Adipose tissue (tissue), 3 donors: ENCODE measurements around the gene UBL4A. TPM values are rescaled to one million over a fixed set of nuclear protein-coding genes. Genes with fewer than 3 reads are reported as not detected.
A peak's percentile ranks its signal among the peaks of the same experiment; 100 is the strongest.
"Not testable (repeated sequence)": the region's sequence is repeated elsewhere in the genome, so short reads cannot be mapped to it uniquely, and the experiment has no call there.

ENCODE experiments used
- H3K27ac ChIP-seq: one replicate; pipeline ENCODE4 v1.5.1; 2013; ENCODE audit warnings: low read depth, low read length
- WGBS, 3 donors: extraction: QIAGEN DNeasy Blood & Tissue Kit; methylation state at CpG; one replicate each; pipeline ENCODE4 v1.1.7; 2013; 5-methylcytosine and 5-hydroxymethylcytosine counted together
- polyA plus RNA-seq, 3 donors: library from polyadenylated mRNA; stranded (reverse); fragments of 200-250 nt; gene quantifications; one replicate each; pipeline ENCODE4 v1.2.3, GENCODE V29; 2013
- donor health status: healthy with polysubstance abuse.
- donor health status: Bipolar disorder and iron deficiency.
- donor health status: healthy.

The UBL4A gene
- polyA plus RNA-seq, 3 donors: 20.6 to 35.4 (median 24.3) TPM

DNA sequence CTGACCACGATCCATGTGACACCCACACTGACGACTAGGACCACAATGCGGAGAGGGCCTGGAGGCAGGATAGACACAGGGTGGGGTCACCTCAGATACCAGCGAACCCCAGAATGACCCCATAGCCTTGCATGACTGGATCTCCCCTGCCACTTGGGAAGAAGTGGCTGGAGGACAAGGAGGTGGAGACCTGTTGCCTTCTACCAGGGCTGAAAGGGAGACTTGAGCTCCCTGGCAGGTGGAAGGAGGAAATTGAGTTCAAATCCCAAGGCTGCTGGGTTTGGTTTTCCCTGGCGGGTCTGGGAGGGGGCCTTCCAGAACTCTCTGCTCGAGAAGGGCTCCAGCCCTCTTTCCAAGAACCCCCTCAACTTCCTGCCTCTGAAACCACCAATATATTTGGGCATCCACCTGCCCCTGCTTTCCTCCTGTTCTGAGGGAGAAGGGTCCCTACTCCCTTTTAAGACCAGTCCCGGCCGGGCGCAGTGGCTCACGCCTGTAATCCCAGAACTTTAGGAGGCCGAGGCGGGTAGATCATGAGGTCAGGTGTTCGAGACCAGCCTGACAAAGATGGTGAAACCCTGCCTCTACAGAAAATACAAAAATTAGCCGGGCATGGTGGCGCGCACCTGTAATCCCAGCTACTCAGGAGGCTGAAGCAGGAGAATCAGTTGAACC, 26.6 kb upstream of the UBL4A start:
- H3K27ac ChIP-seq: no peak overlapping the region
- 87 to 95% (median 94%) methylated on average over 13 to 16 of the region's 16 CpGs for WGBS, 3 donors

DNA sequence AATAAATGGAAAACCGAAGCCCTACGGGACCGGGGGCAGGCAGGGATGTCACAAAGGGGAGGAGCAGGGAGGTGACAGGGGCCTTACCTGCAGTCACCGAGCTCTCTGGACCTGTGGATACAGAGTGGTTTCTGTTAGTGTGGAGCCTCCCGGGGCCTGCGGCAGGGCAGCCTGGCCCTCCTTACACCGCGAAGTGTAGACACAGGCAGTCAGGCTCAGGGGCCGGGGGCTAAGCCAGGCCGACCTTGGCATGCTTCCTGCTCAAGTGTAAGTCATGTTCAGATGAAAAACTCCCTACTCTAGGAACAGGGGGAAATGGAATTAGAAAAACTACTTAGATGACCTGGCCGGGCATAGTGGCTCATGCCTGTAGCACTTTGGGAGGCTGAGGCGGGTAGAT, 25.3 kb upstream of the UBL4A start:
- WGBS, 3 donors: 54 to 78% (median 67%) methylated on average over 12 of the region's 12 CpGs
- H3K27ac ChIP-seq: no peak overlapping the region

DNA sequence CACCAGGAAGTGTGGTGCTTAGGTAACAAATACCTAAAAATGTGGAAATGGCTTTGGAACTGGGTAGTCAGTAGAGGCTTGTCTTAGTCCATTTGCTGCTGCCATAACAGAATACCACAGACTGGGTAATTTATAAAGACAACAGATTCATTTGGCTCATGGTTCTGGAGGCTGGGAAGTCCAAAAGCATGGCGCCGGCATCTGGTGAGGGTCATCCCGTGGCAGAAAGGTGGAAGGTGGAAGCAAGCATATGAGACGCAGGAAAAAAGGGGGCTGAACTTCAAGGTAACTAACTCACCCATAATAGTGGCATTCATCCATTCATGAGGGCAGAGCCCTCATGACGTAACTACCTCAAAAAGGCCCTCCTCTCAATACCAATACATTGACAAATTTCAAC, 23.0 kb upstream of the UBL4A start:
- WGBS, 3 donors: 92 to 97% (median 95%) methylated on average over 2 to 5 of the region's 5 CpGs
- H3K27ac ChIP-seq: no peak overlapping the region

DNA sequence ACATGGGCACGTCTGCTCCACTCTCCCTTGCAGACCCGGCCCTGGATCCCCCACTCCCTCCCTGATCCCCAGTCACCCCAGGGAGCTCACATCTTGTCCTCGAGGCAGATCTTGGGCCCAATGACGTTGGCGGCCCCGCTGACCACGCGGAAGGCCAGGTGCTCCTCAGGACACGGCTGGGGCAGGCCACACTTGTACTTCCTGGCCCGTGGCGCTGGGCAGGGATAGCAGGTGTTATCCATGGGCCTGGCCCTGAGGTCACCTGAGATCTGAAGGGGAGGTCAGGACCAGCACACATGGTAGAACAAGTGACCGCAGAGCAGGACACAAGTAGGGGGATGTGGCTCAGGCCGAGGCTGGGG, 21.9 kb upstream of the UBL4A start:
- WGBS, 3 donors: 85 to 98% (median 91%) methylated on average over 4 to 13 of the region's 13 CpGs
- no peak overlapping the region for H3K27ac ChIP-seq

DNA sequence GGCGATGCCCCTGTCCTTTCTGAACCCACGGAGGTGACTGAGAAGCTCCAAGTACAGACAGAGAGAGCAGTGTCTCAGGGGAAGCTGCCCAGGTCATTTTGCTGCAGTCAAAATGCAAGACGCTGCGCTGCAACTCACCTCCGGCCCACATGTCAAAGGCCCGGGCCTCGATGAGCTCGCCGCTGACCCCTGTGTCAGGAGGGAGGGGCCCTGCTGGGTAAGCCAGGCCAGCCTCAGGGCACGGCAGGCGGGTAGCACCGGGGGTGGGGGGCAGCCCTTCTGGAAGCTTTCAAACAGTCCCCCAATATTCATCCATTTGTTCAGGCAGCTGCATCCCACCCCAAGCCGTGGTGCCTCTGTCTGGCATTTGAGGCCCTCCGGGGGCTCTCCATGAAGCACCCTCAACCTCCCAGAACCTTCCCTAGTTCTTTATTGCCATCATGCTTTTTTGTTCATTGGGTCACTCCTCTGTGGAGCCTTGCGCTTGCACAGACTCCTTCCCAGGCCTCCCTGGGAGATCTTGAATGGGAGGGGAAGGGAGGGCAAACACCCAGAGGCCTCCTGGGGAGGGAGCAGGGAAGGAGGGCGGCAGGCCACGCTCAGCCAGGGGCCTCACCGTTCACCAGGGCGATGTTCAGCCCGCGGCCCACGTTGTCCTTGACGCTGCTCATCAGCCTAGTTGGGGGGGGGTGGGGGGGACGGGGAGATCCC, 21.4 kb upstream of the UBL4A start:
- 84 to 89% (median 84%) methylated on average over 17 to 24 of the region's 24 CpGs for WGBS, 3 donors
- no peak overlapping the region for H3K27ac ChIP-seq

DNA sequence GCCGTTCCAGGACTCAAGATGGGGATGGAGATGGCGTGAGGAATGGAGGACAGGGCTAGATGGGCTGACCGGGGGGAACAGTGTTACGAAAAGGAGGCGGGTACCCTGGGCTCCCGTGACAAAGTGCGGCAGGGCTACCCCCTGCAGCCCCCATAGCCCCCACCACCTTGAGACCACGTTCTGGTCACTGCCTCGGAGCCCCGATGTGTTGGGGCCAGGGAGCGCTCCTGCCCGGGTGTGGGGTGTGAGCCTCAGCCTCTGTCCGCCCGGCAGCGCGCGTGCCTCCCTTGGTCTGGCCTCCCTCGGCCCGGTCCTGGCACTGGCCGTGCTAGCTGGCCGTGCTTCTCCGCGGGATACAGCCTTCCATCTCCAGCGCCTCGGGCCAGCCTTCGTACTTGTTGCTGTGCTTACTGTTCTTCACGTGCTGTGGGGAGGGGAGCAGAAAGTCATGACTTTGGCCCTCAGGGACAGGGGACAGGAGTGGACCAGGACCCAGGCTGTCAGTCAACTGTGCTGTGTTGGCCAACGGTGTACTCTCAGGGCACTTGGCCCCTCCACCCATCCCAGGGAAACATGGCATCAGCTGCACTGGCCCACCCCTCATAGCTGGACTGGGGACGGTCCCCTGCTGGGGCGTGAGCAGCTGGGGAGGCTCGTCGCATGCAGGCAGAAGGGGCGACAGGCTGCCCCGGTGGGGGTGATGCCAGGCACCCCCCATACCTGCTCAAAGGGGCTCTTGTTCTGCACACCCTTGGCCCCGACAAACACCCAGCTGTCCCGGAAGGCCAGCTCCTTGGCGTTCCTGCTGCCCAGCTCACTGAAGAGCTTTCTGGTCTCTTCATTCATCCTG, 20.3 kb upstream of the UBL4A start:
- no peak overlapping the region for H3K27ac ChIP-seq
- WGBS, 3 donors: 91 to 94% (median 91%) methylated on average over 13 to 37 of the region's 37 CpGs

DNA sequence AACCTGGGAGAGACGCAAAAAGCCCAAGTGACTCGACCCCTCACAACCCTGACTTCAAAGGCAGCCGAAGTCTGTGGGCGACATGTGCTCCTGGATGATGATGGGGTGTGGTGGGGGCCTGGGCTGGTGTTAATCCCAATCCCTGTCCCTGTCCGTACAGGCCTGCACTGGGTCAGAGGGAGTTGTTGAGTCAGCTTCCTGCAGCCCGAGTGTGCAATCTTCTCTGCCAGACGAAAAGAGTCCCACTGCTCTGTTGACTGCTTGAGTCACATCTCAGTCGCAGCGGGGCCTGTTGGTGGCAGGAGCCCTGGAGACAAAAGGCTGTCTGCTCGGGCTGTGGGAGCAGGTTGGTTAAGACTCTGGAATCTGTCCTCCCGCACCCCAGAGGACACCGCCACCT, 19.3 kb upstream of the UBL4A start:
- WGBS, 3 donors: 58 to 92% (median 74%) methylated on average over 8 to 12 of the region's 12 CpGs
- no peak overlapping the region for H3K27ac ChIP-seq

DNA sequence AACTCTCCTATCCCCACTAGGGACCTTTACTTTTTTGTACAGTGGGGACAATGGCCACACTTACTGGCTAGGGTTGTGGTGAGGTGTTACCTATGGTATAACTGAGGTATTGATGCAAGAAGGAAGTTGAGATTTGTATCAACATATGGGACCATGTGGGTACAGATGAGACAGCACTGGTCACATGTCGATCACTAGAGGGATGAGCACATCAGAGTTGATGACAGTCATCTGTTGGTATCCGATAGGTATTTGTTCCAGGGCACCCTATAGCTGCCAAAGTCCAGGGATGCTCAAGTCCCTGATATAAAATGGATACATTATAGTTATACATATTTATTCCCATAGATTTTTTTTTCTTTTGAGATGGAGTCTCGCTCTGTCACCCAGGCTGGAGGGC, 16.6 kb upstream of the UBL4A start:
- no peak overlapping the region for H3K27ac ChIP-seq
- 80 to 92% (median 87%) methylated on average over 3 of the region's 3 CpGs for WGBS, 3 donors

DNA sequence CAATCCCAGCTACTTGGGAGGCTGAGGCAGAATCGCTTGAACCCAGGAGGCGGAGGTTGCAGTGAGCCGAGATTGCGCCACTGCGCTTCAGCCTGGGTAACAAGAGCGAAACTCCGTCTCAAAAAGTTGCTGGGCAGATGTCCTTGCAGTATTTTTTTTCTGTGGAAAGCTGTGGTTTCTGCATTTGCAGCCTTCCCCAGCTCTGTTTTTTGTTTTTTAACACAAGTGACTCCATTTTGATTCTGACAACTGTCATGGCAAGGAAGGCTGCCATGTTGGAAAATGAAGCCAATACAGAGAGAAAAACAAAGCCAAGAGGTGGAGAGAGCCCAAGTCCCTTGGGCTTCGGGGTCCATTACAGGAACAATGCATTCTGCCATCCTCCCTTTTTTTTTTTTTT, 15.7 kb upstream of the UBL4A start:
- WGBS, 3 donors: 82 to 90% (median 85%) methylated on average over 8 of the region's 8 CpGs

DNA sequence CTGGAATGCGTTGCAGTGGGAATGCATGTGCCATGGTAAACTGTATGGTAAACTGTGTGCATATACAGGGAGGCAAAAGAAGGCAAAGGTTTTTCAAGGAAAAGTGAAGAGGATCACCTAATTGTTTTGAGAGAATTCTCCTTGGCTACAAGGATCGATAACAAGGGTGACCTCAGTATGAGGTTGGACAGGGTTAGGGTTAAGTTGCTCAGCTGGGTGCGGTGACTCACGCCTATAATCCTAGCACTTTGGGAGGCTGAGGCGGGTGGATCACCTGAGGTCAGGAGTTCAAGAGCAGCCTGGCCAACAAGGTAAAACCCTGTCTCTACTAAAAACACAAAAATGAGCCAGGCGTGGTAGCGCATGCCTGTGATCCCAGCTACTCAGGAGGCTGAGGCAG, 15.0 kb upstream of the UBL4A start:
- WGBS, 3 donors: 87 to 97% (median 88%) methylated on average over 7 of the region's 7 CpGs

More for the DNA sequence above, 15.7 kb upstream of the UBL4A start:
- no peak overlapping the region for H3K27ac ChIP-seq

DNA sequence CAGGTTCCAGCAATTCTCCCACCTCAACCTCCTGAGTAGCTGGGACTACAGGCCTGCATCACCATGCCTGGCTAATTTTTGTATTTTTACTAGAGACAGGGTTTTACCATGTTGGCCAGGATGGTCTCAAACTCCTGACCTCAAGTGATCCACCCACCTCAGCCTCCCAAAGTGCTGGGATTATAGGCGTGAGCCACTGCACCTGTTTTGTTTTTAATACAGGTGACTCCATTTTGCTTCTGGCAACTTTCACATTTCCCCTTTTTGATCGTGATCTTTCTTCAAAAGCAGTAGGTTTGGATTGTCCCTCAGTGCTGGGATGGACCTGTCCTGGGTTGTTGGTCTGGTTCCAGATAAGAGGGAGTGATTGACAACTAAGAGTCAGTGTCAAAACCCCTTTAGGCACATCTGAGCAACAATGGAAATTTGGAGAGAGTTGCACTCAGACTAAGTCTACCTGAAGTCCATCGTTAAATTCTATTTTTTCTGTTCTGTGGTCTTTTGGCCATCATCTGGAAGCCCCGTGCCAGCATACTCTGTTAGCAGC, 10.2 kb upstream of the UBL4A start:
- H3K27ac ChIP-seq: not testable (repeated sequence)
- WGBS, 3 donors: 59 to 81% (median 80%) methylated on average over 4 of the region's 4 CpGs

More for the DNA sequence above, 15.0 kb upstream of the UBL4A start:
- not testable (repeated sequence) for H3K27ac ChIP-seq

DNA sequence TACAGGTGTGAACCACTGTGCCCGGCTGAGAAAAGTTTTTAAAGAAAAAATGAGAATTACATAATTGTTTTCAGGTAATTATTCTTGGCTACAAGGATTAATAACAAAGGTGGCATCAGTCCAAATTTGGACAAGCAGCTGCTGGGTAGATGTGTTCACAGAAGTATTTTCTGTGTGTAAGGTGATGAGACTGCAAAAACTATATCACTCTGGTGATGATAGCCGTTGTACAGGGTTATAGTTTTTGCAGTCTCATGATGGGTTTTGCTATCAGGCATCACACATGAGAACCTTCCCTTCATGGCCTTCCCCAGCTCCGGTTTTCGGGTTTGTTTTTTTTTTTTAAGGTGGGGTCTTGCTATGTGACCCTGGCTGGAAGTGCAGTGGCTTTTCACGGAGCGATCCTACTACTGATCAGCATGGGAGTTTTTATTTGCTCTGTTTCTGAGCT, 9.1 kb upstream of the UBL4A start:
- WGBS, 3 donors: 68 to 91% (median 69%) methylated on average over 4 to 6 of the region's 6 CpGs
- no peak overlapping the region for H3K27ac ChIP-seq

DNA sequence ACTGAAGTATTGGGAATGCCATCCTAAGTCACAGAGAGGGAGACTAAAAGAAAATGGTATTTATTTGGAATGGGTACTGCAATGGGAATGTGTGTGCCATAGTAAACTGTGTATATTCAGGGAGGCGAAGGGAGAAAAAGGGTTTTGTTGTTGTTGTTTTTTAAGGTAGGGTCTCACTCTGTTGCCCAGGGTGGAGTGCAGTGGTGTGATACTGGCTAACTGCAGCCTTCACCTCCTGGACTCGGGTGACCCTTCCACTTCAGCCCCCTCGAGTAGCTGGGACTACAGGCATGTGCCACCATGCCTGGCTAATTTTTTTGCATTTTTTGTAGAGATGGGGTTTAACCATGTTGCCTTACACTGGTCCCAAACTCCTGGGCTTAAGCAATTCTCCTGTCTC, 8.3 kb upstream of the UBL4A start:
- WGBS, 3 donors: 66 to 92% (median 86%) methylated on average over 3 of the region's 3 CpGs
- H3K27ac ChIP-seq: no peak overlapping the region

DNA sequence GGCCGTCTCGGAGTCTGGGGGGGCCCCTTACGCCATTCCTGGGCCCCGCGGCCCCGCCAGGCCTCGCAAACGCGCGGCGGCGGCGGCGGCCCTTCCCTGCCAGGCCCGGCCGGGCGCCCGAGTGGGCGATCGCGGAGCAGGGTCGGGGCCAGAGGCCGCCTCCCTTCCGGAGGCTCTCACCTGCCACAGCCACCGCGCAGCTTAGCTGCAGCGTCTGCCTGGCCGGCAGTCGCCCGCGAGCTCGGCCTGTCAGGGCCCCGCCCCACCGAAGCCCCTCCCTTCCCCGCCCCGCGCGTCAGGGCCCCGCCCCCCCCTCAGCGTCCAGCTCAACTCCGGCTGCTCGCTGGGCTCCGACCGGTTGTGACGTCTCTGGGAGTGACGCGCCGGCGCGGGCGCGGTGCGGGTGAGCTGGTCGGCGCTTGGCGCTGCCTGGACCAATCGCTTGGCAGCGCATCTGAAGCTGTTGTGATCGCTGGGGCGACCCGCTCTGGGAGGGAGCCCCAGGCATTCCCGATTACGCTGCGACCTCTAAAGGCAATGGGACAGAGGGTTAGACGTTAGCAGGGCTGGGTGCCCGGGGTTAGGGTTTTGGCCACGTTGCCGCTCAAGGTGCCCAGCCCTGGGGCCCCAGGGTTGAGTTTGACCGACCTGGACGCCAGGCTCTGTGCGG, 4.1 kb upstream of the UBL4A start, which contains the start of gene SLC10A3:
Gene SLC10A3 (minus strand): TSS at position 216 of the 670 bp plus-strand sequence. CDS start 1,689 bp downstream, outside the sequence.
- WGBS, 3 donors: 0 to 29% (median 0%) methylated on average over 29 to 63 of the region's 71 CpGs
- peak within 1 kb of the TSS; percentile 66 for H3K27ac ChIP-seq

DNA sequence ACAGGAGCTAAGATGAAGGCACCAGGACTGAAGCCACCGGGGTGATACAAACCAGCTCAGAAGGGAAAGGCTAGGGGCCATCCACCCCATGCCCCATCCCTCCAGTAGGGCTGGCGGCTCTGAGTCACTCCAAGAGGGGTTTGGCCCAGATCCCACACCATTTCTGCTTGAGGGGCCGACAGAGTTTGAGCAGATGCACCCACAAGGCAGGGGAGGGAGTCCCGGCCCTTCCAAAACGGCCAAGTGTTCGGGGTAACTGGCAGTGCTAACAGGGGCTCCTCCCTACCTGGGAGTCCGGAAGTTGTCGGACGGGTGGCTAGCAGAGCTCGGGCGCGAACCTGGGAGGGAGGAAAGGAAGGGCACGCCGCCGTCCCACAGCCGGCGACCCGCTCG, 3.6 kb upstream of the UBL4A start:
- peak overlapping the region; percentile 66 for H3K27ac ChIP-seq
- WGBS, 3 donors: 0 to 42% (median 0%) methylated on average over 10 to 18 of the region's 19 CpGs

DNA sequence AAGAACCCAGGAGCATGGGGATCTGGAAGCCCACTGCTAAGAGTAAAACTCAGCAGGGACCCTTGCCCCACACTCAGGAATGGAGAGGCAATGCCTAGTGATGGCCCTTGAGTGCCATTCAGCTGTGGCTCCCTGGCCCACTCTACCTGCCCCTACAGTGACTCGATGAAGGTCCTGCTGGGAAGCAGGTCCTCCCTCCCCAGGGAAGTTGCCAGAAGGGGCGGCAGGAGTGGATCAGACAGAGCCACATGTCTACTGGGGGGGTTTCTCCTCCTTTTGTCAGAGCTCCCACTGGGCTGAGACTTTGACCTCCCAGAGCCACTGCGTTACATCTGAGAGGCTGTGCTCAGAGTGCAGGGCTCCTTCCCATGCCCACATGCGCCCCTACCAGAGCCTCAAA, 2.8 kb upstream of the UBL4A start:
- H3K27ac ChIP-seq: no peak overlapping the region
- 85 to 96% (median 94%) methylated on average over 3 to 4 of the region's 4 CpGs for WGBS, 3 donors

DNA sequence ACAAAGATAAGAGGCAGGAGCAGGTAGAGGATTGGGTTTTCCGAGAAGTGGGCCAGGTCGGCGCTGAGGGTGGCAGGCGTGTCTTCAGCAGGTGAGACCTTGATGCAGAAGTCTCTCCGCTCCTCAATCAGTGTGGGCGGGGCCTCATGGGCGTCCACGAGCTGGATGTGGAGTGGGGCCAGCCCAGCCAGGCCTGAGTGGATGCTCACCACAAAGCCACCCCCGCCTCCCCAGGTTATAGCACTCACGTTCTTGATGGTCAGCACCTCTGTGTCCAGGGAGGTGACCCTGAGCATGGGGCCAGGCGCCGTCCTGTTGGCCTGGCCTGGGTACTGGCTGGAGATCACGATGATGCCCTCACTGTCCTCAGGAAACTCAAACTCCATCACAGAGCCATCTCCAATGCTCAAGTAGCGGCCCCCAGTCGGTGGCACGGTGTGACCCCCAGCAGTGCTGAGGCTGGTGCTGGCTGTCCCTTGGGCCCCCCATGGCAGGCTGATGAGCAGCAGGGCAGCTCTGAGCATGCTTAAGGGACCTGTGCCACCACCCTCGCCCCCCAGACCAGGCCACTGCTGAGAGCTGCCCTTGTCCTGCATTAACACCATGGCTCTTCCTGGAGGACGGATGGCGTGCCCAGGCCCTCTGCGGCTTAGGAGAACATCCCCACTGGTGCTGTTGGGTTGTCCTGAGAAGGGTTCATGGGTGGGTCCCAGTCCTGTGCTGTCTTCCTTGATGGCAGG, 2.1 kb upstream of the UBL4A start:
- 88 to 94% (median 90%) methylated on average over 8 to 20 of the region's 20 CpGs for WGBS, 3 donors
- H3K27ac ChIP-seq: no peak overlapping the region
